GM18519 (cell line): Measurements from ENCODE around the gene RASSF5.
"Not testable (repeated sequence)": the region's sequence is repeated elsewhere in the genome, so short reads cannot be mapped to it uniquely, and the experiment has no call there.

Experiments used
- ATAC-seq: cut with Tn5 transposase; IDR thresholded peaks from one replicate; pipeline ENCODE4 v1.9.1; 2021; ENCODE audit warnings: mild to moderate bottlenecking, moderate library complexity; ENCODE audit not compliant: unreplicated experiment, low FRiP score

Gene RASSF5

DNA sequence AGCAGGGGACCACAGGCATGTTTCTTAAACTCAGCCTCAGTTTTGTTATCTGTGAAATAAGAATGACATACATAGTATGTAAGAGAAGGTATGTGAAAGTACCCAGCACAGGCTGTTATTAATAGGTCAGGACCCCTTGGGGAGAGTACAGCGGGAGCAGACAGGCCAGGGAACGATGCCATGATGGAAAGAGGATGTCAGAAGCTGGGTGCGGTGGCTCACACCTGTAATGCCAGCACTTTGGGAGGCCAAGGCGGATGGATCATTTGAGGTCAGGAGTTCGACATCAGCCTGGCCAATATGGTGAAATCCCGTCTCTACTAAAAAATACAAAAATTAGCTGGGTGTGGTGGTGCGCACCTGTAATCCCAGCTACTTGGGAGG, 73.8 kb downstream of the RASSF5 start:
- ATAC-seq, result not testable (repeated sequence)

DNA sequence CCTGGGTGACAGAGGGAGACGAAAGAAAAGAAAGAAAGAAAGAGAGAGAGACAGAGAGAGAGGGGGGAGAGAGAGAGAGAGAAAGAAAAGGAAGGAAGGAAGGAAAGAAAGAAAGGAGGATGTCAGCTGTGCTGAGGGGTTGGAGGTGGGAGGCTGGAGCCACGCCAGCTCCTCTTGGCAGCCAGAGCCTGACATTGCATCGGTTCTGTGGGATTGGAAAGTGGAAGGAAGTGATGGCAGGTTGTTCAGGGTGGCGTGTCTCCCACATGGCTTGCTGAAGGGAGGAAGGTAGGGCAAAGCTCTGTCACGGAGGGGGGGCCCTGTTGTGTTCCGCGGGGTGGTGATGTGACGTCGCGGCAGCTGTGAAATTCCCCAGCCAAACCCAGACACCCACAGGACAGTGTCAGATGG, 74.2 kb downstream of the RASSF5 start:
- no peak for ATAC-seq

DNA sequence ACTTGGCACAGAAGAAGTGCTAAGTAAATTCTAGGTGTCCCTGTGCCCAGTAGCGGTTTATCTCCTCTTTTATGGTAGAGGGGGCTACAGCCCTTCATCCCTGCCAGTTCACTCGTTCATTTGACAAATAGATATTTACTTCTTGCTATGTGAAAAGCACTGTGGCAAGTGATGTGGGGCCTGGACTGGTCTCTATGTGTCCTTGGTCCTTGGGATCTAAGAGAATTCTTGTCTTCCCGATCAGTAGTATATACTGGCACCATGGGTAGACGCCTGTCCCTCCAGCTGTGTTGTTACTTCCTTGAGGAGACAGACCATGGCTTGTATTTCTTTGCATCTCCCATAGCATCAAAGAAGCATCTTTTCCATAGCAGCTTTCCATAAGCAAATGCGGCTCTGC, 75.2 kb downstream of the RASSF5 start:
- no peak for ATAC-seq

DNA sequence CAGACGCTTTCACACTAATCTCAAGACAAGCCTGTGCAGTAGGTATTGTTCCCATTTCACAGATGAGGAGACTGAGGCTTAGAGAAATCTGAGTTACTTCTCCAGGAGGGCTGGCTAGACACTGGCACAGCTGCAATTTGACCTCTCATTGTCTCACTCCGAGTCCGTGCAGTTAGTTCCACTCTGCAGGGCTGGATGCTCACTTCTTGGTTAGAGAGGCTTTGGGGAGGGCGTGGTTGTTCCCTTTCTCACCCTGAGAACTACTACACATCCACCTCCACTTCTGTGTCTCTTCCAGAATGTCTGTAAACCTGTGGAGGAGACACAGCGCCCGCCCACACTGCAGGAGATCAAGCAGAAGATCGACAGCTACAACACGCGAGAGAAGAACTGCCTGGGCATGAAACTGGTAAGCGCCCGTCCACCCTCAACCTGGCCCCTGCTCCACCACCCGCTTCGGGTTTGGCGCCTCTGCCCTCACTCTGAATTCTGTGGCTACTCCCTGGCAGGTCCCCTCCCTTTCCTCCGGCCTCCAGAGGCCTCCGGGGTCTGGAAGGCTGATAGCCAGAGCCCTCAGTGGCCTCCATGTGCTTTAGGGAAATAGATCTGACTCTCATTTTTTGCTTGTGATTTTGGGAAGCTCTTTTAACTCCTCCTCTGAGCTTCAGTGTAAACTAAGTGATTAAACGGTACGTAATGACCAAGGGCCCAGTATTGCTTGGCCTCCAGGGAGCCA, 75.8 kb downstream of the RASSF5 start:
- no peak for ATAC-seq

DNA sequence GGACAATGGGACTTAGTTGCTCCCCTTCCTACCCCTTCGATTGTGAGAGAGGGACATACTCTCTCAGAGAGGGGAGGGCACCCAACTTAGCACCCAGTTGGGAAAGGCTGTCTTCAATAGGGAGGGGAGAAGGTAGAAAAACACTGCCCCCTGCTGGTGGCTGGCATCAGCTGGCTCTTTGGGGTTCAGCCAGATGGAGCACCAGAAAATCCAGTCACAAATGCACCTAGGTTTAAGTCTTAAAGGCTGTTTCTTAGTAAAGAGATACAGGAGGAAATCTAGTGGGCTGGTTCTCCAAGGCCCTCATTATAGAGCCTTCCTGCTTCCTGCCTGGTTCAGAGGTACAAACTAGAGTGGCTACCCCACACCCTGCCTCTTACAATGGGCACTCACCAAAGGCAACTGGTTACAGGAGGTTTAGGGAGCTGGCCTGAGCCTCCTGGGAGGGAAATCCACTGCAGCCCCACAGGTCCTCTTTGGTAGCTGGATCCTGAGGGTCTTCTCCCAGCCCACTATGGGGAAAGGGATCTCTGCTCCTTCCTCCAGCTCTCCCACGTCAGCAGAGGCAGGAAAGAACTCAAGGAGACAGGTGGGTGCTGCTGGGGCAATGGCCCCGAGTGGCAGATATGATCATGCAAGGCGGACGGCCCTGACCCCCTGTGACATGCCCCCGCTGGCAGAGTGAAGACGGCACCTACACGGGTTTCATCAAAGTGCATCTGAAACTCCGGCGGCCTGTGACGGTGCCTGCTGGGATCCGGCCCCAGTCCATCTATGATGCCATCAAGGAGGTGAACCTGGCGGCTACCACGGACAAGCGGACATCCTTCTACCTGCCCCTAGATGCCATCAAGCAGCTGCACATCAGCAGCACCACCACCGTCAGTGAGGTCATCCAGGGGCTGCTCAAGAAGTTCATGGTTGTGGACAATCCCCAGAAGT, 76.6 kb downstream of the RASSF5 start:
- no peak for ATAC-seq

DNA sequence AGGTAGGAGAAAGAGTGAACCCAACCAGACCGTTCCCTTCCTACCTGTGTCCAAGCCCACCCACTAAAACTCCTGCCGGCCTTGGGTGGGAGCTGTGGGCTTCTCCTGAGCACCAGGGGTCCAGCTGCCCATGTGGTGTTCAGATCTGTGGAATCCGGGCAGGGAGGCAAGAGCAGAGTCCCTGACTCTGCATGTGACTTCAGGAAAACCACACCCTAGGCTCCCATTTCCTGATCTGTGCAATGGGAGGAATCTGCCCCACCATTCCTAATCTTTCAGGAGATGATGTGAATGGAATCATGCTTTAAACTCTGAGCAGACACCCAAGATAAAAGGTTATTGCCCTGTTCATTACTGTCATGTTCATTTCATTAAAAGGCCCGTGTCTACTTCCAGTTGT, 77.4 kb downstream of the RASSF5 start:
- ATAC-seq, result no peak

DNA sequence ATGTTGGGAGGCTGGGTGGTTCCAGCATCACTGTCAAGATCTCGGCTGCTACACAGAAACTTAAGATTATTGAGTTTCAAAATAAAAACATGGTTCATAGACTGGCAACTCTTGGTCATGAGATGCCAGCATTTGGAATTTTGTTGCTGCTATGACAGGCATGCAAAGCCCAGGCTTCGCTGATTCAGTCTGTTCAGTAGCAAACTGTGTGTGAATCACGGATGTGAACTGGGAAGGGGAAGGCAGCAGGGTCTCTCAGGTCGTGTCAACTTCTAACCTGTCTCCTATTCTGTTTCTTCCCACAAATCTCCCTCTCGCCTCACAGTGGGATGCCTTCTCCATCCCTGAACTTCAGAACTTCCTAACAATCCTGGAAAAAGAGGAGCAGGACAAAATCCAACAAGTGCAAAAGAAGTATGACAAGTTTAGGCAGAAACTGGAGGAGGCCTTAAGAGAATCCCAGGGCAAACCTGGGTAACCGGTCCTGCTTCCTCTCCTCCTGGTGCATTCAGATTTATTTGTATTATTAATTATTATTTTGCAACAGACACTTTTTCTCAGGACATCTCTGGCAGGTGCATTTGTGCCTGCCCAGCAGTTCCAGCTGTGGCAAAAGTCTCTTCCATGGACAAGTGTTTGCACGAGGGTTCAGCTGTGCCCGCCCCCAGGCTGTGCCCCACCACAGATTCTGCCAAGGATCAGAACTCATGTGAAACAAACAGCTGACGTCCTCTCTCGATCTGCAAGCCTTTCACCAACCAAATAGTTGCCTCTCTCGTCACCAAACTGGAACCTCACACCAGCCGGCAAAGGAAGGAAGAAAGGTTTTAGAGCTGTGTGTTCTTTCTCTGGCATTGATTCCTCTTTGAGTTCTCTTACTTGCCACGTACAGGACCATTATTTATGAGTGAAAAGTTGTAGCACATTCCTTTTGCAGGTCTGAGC, 79.4 kb downstream of the RASSF5 start:
- ATAC-seq, result no peak

DNA sequence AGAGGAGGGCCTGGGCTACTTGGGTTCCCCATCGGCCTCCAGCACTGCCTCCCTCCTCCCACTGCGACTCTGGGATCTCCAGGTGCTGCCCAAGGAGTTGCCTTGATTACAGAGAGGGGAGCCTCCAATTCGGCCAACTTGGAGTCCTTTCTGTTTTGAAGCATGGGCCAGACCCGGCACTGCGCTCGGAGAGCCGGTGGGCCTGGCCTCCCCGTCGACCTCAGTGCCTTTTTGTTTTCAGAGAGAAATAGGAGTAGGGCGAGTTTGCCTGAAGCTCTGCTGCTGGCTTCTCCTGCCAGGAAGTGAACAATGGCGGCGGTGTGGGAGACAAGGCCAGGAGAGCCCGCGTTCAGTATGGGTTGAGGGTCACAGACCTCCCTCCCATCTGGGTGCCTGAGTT, 80.6 kb downstream of the RASSF5 start:
- no peak for ATAC-seq

DNA sequence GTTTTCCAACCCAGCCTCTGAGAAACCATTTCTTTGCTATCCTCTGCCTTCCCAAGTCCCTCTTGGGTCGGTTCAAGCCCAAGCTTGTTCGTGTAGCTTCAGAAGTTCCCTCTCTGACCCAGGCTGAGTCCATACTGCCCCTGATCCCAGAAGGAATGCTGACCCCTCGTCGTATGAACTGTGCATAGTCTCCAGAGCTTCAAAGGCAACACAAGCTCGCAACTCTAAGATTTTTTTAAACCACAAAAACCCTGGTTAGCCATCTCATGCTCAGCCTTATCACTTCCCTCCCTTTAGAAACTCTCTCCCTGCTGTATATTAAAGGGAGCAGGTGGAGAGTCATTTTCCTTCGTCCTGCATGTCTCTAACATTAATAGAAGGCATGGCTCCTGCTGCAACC, 81.2 kb downstream of the RASSF5 start:
- no peak for ATAC-seq

DNA sequence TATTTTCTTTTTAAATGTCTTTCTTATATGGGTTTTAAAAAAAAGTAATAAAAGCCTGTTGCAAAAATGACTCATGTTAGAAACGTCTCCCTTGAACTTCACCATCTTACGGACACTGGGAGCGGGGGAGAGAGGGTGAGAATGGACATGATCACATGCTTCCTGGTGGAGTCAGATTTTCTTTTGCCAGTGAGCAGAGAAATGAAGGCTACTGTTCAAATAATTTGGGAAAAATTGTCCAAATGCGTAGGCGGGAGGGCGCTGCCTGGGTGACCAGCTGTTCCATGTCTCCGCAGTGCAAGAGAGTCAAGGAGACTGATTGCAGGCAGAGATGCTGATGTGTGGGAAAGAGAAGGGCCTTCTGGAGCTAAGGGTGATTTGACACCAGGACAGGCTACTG, 81.9 kb downstream of the RASSF5 start:
- no peak for ATAC-seq

DNA sequence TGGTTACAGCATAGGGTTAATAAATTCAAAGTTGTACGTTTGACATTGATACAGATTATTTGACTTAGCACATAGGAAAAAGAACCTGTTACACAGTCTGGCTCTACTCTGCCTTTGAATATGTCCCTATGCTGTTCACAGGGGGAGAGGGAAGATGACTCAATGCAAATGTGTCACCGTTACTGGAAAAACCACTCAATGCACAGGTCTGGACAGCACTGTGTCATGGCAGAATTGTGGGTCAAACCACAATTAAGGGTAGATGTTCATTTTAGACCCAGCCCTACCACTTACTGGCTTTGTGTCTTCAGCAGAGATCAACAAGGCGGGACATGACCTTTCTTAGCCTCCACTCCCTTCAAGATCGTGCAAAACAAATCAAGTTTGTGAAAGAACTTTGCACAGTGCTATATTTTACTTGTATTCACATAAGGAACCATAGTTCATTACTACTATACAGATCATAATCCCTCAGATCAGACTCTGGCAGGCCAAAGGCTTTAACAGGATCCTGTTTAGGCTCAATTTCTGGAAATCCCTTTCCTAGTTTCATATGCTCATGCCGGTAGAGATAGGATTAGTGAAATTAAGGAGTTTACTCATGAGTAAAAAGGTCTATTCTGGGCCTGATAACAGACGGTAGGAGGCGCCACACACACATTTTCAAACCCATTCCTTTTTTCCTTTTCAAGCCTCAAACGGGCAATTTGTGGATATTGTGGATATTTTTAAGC, 82.9 kb downstream of the RASSF5 start:
- ATAC-seq, result no peak

DNA sequence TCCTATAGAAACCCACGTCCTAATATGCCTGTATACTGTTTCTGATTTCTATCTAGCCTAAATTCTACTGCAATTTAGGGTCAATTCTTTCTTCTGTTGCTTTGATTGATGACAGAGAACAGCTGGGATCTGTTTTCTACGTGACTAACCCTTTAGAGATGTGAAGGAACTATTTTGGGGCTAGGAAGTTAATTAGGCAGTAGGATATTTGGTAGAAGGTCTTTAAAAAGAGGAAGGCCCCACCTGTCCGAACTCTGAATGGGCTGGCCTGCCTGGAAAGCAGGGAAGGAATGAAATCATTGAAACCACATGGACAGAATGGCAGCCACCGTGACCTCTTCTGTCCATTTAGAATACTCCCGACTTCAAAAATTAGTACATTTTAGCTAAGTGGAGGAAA, 83.9 kb downstream of the RASSF5 start:
- no peak for ATAC-seq

DNA sequence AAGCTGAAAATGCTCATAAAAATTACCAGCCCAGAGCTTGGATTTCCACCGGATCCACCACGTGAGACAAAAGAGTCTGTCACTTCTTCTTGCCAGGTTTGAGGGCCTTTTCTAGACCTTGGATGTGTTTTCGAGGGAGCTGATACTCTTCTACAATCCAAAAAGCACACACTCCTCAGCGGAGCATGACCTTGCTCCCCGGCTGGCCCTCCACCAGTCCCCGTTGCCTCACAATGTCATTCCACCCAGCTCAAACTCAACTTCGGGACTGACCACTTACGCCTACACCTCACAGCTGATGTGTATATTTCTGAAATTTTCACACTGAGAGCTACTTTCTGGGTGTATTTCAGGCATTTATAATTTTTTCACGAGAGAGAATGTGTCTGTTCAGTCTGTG, 84.4 kb downstream of the RASSF5 start:
- no peak for ATAC-seq

DNA sequence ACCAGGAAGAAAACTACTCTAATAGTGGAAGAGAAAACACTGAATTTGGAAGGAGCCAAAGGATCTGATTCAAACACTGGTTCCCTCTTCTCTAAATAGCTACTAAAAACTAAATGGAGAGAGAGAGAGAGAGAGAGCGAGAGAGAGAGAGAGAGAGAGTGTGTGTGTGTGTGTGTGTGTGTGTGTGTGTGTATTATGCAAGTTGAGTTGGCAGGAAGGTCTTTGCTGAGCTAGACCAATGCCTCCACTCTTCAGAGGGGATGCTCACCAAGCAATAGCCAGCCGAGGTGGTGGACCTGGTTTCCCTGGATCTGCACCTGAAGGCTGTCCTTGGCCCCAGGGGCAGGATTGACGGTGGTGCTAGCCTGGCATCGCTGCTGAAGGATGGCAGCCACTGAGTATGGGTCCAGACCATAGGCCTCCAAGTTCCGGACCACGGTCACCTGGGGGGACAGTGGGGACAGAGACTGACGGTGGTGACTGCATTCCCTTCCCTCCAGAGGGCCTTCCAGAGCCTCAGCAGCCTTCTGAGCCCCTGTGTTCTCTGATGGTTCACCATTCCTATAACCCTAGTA, 86.1 kb downstream of the RASSF5 start:
- no peak for ATAC-seq

DNA sequence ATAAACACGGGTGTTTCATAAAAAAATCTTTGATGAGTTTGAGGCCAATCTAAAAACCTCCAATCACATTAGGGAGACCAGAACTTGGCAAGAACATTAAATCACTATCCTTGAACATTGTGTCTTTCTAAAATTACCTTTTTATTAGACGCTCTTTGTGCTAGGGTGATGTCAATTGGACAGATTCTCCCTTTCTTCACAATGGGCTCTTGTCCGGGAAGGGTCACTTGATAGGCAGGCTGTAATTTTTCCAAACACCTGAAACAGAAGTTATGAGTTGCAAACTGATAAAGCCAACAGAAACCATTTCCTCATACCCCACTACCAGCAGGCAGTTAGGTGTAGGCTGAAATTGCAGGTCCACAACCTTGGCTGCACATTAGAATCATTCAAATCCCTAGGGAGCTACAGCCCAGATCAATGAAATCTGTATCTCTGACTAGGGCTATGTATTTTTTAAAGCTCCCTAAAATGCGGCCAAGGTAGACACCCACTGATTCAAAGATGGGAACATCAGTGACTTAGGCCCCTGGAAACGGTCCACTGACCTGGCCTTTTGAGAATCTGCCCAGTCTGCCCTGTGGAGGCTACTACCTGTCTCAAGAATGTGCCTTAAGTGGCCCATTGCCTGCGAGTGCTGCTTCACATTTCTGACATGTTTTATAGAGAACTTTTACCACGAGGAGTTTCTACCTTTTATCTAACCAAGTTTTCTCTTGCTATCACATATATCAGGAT, 88.4 kb downstream of the RASSF5 start:
- no peak for ATAC-seq

DNA sequence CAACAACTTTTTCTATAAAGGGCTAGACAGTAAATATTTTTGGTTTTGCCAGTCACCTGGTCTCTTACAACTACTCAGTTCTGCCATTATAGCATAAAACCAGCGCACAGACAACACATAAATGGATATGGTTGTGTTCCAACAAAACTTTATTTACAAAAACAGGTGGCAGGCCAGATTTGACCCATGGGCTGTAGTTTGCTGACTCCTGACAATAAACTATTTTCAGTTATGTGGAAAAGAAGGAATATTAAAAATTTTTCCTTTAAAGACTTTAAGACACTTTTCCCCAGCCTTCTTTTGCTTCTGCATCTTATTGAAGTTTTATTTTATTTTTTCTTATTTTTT, 89.0 kb downstream of the RASSF5 start:
- no peak for ATAC-seq

DNA sequence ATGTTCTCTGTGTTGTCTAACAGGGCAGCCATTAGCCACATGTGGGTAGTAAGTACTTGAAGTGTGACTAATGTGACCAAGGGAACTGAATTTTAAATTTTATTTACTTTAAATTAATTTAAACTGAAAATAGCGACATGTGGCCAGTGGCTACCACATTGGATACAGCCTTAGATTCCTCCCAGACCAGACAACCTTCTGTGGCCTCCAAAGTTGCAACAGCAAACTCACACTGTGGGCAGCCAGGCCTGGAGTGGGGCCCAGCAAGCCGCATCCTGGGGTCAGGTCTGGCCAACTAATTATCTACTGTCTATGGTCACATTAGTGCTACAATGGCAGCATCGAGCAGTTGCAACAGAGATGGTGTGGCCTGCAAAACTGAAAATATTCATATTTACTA, 93.2 kb downstream of the RASSF5 start:
- no peak for ATAC-seq

DNA sequence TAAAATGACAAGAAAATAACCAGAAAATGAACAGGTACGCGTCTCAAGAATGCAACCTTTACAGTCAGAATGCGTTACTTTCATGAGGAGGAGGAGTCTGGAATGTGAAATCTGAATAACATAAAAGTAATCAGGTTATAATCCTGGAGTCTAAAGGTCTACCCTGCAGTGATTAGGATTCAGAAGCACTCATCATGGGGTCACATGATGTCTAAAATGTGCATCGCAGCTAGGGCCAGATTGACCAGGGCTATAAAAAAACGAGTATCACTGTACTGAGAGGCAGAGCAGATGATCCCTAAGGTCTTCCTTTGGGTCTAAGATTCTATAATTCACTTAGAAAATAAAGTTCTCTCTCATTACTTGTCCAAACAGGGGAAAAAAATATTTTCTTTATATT, 97.5 kb downstream of the RASSF5 start:
- no peak for ATAC-seq

DNA sequence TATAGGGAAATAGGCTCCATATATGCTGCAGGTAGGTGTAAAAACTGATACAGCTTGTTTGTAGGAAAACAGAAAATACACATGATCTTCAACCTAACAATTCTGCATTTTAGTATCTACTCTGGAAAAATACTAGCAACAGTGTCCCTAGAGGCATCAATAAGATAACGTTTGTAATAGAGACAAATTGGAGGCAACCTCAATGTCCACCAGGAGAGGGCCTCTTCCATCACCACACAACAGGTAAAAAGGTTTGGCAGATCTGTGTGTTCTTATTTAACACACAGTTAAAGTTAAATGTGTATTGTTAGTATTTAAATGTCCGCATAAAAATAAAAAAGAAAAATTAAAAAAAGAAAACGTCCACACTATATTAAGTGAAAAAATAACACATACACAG, 99.5 kb downstream of the RASSF5 start:
- no peak for ATAC-seq
